Measurements from ENCODE around the gene ASTN2. TPM values are rescaled to one million over a fixed set of nuclear protein-coding genes. Genes with fewer than 3 reads are reported as not detected.

ASTN2 gene
- total RNA-seq, 2 donors from 2014 or later: 113 to 153 TPM

GRCh38 chr9:116859763-116860162, 555.1 kb downstream of the ASTN2 start:
- DNase-seq (ENCODE audit: low spot score): no peak
- Histone ChIP-seq H3K36me3 (no peaks in the 10 kb centered on the region), H3K9me3 (no peaks in the 10 kb centered on the region), H3K27ac (no peak overlapping the region), H3K4me1 (replicated peaks) (no peaks in the 10 kb centered on the region), H3K4me3 (no peak overlapping the region), H3K27me3 (replicated peaks; ENCODE audit: insufficient read depth) (no peaks in the 10 kb centered on the region)
- no peak for TF ChIP-seq POLR2A (IDR thresholded peaks at IDR 0.05)
- TF ChIP-seq POLR2AphosphoS5 (IDR thresholded peaks at IDR 0.05): no peak
- TF ChIP-seq CTCF (IDR thresholded peaks at IDR 0.05): no peak
- intact Hi-C loops (cut with DNase I): loop anchor here (10.0 kb wide), 1 partner anchor 125 kb away; no protein-coding TSS in a partner anchor
- 88% methylated on average over 2 of the region's 2 CpGs for WGBS

GRCh38 chr9:116857321-116857720, 557.5 kb downstream of the ASTN2 start:
- intact Hi-C loops (cut with DNase I): no loop called here
- Histone ChIP-seq H3K4me1 (replicated peaks) (no peaks in the 10 kb centered on the region), H3K27me3 (replicated peaks; ENCODE audit: insufficient read depth) (no peaks in the 10 kb centered on the region), H3K4me3 (no peak overlapping the region), H3K27ac (no peak overlapping the region), H3K9me3 (no peaks in the 10 kb centered on the region), H3K36me3 (no peaks in the 10 kb centered on the region)
- TF ChIP-seq POLR2A (IDR thresholded peaks at IDR 0.05): no peak
- no peak for TF ChIP-seq POLR2AphosphoS5 (IDR thresholded peaks at IDR 0.05)
- no peak for TF ChIP-seq CTCF (IDR thresholded peaks at IDR 0.05)
- no peak for DNase-seq (ENCODE audit: low spot score)
- 97% methylated on average over 2 of the region's 2 CpGs for WGBS

GRCh38 chr9:116855881-116856662, 558.8 kb downstream of the ASTN2 start:
- H3K27me3 ChIP-seq (replicated peaks; ENCODE audit: insufficient read depth): no peaks in the 10 kb centered on the region
- no peak for TF ChIP-seq CTCF (IDR thresholded peaks at IDR 0.05)
- TF ChIP-seq POLR2AphosphoS5 (IDR thresholded peaks at IDR 0.05): peak; percentile 71
- no peaks in the 10 kb centered on the region for H3K4me1 ChIP-seq (replicated peaks)
- H3K4me3 ChIP-seq: no peak overlapping the region
- intact Hi-C loops (cut with DNase I): no loop called here
- 55% methylated on average over 4 of the region's 4 CpGs for WGBS
- H3K36me3 ChIP-seq: no peaks in the 10 kb centered on the region
- peak; percentile 77 for DNase-seq (ENCODE audit: low spot score)
- H3K9me3 ChIP-seq: no peaks in the 10 kb centered on the region
- peak overlapping the region in 1 of 2 donors; percentile 32 for H3K27ac ChIP-seq

GRCh38 chr9:116849721-116850120, 565.1 kb downstream of the ASTN2 start:
- Histone ChIP-seq H3K4me1 (replicated peaks) (peaks cover 2% of the 10 kb centered on the region), H3K27me3 (replicated peaks; ENCODE audit: insufficient read depth) (no peaks in the 10 kb centered on the region), H3K9me3 (no peaks in the 10 kb centered on the region), H3K36me3 (no peaks in the 10 kb centered on the region), H3K4me3 (no peak overlapping the region), H3K27ac (no peak overlapping the region)
- 70% methylated on average over 3 of the region's 3 CpGs for WGBS
- no peak for DNase-seq (ENCODE audit: low spot score)
- TF ChIP-seq POLR2A (IDR thresholded peaks at IDR 0.05): no peak
- TF ChIP-seq POLR2AphosphoS5 (IDR thresholded peaks at IDR 0.05): no peak
- no peak for TF ChIP-seq CTCF (IDR thresholded peaks at IDR 0.05)
- intact Hi-C loops (cut with DNase I): no loop called here

DNA sequence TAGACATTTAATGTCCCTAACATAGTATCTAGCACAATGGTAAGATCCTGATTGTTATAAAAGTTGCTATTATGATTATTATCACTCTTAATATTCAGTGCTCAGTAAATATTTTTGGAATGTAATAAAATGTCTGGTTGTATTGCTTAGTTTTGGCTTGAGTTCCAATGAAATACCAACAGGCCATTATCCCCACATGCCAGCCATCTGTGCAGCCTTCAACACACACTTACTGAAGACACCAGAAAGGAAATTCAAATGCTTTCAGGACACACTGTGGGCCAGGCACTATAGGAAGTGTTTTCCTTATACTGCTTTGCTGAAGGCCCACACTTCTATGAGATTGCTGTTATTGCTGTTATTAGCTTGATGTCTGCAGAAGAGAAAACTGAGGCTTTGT, 570.2 kb downstream of the ASTN2 start:
- DNase-seq (ENCODE audit: low spot score): no peak
- no peaks in the 10 kb centered on the region for H3K27me3 ChIP-seq (replicated peaks; ENCODE audit: insufficient read depth)
- intact Hi-C loops (cut with DNase I): no loop called here
- H3K4me1 ChIP-seq (replicated peaks): peaks cover 3% of the 10 kb centered on the region
- H3K4me3 ChIP-seq: no peak overlapping the region
- no peaks in the 10 kb centered on the region for H3K36me3 ChIP-seq
- TF ChIP-seq CTCF (IDR thresholded peaks at IDR 0.05): no peak
- peak overlapping the region in 1 of 2 donors; percentile 33 for H3K27ac ChIP-seq
- H3K9me3 ChIP-seq: no peaks in the 10 kb centered on the region

All from prostate gland (tissue), 2 donors.